ENCODE data around the gene ADRB2. TPM values are rescaled to one million over a fixed set of nuclear protein-coding genes. Genes with fewer than 3 reads are reported as not detected.

The ADRB2 gene
- total RNA-seq, 1 experiment from 2014 or later, result 0.26 TPM

DNA sequence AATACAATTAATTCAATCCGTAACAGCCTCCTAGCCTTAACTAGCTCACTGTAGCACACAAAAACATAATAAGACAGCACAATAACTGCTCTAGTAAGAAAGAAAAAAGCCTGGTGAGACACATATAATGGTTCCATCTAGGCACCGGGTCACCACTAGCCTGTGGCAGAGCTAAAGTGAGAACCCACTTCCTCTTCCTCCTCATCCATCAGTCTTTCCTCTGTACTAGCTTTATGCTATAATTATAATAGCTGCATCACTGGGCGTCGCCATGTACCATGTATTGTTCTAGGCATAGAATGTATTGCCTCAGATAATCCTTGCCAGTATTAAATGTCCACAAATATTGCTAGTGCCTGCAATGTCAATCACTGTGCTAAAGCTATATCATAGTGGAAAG, 23.1 kb downstream of the ADRB2 start:
- TF ChIP-seq, protein P1, sequence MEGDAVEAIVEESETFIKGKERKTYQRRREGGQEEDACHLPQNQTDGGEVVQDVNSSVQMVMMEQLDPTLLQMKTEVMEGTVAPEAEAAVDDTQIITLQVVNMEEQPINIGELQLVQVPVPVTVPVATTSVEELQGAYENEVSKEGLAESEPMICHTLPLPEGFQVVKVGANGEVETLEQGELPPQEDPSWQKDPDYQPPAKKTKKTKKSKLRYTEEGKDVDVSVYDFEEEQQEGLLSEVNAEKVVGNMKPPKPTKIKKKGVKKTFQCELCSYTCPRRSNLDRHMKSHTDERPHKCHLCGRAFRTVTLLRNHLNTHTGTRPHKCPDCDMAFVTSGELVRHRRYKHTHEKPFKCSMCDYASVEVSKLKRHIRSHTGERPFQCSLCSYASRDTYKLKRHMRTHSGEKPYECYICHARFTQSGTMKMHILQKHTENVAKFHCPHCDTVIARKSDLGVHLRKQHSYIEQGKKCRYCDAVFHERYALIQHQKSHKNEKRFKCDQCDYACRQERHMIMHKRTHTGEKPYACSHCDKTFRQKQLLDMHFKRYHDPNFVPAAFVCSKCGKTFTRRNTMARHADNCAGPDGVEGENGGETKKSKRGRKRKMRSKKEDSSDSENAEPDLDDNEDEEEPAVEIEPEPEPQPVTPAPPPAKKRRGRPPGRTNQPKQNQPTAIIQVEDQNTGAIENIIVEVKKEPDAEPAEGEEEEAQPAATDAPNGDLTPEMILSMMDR (conservative IDR thresholded peaks at IDR 0.05), result no peak
- Histone ChIP-seq H4K8ac (replicated peaks; ENCODE audit: insufficient read length, low read depth, low read length) (no peak overlapping the region), H3K18ac (ENCODE audit: insufficient read length, low read depth, low read length) (no peak overlapping the region), H3K14ac (ENCODE audit: insufficient read depth, low read length) (no peak overlapping the region), H4K91ac (ENCODE audit: insufficient read length, low read depth, low read length) (no peak overlapping the region), H2BK20ac (ENCODE audit: low read depth, low read length, poor library complexity, severe bottlenecking) (no peak overlapping the region), H3K27ac (ENCODE audit: insufficient read length, low read depth, low read length) (no peak overlapping the region), H3K9ac (ENCODE audit: extremely low read depth, insufficient read length, low read length) (no peak overlapping the region), H3K4me1 (ENCODE audit: insufficient read depth, low read length) (no peaks in the 10 kb centered on the region), H3K9me3 (ENCODE audit: control insufficient read depth, low read depth, low read length) (no peaks in the 10 kb centered on the region), H2BK5ac (ENCODE audit: insufficient read length, low read length) (no peak overlapping the region), H3K4me2 (ENCODE audit: insufficient read depth, insufficient read length, low read length) (no peak overlapping the region), H3K23me2 (ENCODE audit: insufficient read length, low read depth, low read length, poor library complexity, severe bottlenecking) (no peaks in the 10 kb centered on the region), H2AFZ (ENCODE audit: low read length) (no peak overlapping the region), H3T11ph (ENCODE audit: low read length) (no peak overlapping the region), H2BK15ac (ENCODE audit: low read depth, low read length) (no peak overlapping the region), H2BK12ac (ENCODE audit: insufficient read length, low read depth, low read length) (no peak overlapping the region), H4K20me1 (ENCODE audit: control insufficient read depth, insufficient read depth, insufficient read length) (no peaks in the 10 kb centered on the region), H2BK120ac (ENCODE audit: low read depth, low read length, poor library complexity, severe bottlenecking) (no peak overlapping the region), H3K27me3 (ENCODE audit: insufficient read depth, low read length) (no peaks in the 10 kb centered on the region), H3K79me2 (ENCODE audit: insufficient read depth, low read length) (no peaks in the 10 kb centered on the region), H3K4ac (ENCODE audit: low read depth, low read length) (no peak overlapping the region), H4K5ac (ENCODE audit: insufficient read length, low read depth, low read length) (no peak overlapping the region), H3K79me1 (ENCODE audit: insufficient read depth, low read depth, low read length, poor library complexity, severe bottlenecking) (no peaks in the 10 kb centered on the region), H2AK5ac (ENCODE audit: insufficient read length, low read length) (no peak overlapping the region), H3K56ac (ENCODE audit: insufficient read length, low read depth, low read length) (no peak overlapping the region), H3K23ac (ENCODE audit: insufficient read length, low read depth, low read length) (no peak overlapping the region)
- Mint-ChIP-seq H3K4me3 (no peak overlapping the region), H3K4me1 (peaks cover 0 to 3% of the 10 kb centered on the region in 2 experiments; a peak in 2 of 4 replicates), H3K36me3 (ENCODE audit: insufficient read depth in 1 of 3, low read depth in 3 of 3) (no peaks in the 10 kb centered on the region), H3K9me3 (no peaks in the 10 kb centered on the region), H3K27ac (no peak overlapping the region), H3K27me3 (ENCODE audit: low read depth) (no peaks in the 10 kb centered on the region)
- no CpG with 5 or more reads among the region's 4 CpGs for WGBS (ENCODE audit: extremely low coverage, insufficient read length, low lambda C conversion rate)
- no peak for DNase-seq

Measured in H9 (cell line).